Measurements from ENCODE around the gene MGAT5.

MGAT5 gene

DNA sequence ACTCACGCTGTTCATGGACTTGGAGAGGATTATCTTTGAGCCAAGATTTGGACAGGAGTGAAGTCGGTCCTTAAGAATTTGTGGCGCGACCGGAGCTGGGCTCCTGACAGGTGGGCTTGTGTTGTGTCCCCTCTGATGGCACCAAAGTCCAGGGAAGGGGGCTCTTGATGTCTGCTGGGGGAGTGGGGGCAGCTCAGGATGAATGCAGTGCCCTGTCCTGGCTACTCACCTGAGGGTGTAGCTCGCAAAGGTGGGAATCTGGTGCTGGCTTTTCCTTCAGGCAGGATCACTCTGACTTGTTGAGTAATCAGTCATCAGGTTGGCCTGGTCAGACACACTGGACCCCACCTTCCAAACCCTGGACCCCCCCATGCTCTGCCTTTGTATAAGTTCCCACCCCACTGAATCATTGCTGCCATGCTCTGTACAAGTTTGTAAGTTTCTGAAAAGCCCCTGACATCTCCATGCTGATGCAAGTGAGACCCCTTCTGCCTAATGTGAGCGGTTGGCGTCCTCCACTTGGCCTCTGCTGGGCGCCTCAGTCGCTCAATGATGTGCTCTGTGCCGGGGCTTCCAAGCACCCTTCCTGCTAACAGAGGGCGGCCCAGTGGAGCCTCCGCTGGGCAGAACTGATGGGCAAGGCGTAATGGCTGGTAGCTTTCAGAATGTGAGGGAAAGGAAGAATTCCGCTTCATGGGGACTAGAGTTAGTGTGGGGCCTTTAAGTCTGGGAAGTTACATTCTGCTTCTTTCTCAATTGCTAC lies 196.1 kb downstream of the MGAT5 start:
- no peak for DNase-seq (ENCODE audit: low spot score)

DNA sequence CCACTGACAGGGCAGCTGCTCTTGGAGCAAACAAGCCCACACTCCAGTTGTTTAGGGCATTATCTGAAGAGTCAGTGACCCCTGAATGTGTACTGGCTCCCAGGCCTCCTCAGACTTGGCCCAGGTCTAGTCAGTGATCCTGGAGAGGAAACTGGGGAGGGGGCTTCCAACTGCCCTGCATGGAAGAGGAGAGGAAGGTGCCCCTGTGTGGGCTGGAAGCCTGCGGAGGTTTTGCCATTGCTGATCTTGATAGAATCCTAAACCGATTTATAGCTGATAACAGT lies 197.4 kb downstream of the MGAT5 start:
- DNase-seq (ENCODE audit: low spot score), result no peak

DNA sequence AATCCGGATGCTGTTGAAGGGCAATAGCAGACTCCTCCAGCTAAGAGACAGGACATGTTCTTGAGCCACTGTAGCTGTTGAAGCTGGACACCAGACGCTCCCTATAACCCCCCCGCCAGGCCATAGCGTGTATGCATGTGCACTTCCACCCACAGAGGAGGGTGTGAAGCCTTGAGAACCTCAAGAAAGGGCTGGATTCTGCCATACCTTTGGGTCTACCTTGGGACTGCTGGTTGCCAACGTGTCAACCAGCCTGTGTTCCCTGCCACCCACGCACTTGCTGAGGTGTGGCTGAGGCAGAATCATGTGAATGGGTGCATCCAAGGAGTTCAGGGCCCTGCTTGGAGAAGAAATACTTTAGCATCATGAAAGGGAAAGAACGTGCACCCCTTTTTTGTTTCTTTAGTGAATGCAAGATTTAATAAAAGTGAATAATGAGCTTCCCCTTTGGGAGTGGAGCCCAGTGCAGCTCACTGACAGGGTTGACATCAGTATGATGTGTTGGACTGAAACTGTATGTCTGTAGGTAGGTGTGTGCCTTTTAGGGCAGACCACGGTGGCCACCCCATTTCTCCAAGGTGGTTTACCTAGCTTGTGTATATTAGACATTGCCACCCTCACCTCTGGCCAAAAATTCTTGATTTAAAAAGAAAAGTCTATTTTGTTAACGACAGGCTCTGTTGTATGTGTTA lies 198.3 kb downstream of the MGAT5 start:
- DNase-seq (ENCODE audit: low spot score), result no peak

DNA sequence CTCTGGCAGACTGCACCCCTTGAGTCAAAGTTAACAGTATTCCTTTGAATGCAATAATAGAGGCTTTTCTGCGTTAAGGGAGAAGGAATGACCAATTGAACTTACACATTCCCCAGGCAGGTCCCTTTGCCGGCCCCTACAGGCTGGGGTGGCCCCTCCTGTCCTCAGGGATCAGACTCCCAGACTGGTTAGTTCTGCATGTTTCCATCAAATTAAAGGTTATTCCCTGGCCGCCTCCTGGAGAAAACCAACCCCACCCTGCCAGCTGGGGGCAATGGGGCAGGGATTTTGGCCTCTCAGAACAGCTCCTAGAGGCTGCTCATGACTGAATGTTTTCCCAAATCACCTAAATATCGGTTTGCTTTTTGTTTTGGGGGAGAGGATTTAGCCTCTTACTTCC lies 199.6 kb downstream of the MGAT5 start:
- no peak for DNase-seq (ENCODE audit: low spot score)

DNA sequence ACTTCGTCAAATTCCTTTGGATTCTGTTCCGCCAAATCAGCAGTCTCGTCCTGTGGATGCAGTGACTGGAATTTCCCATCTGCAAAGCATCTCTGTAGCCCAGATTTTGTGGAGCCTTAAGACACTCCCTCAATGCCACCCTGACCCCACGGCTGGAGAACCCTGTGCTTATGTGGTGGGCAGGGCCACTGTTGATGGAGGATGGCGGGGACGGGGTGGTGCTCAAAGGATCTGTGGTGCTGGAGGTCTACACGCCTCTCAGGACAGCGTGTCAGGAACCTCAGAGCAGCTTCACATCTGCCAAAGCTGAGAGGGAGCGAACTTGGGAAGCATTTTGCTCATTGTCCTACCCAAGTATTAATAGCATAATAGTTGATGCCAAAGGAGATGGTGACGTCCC lies 200.1 kb downstream of the MGAT5 start:
- DNase-seq (ENCODE audit: low spot score), result no peak

DNA sequence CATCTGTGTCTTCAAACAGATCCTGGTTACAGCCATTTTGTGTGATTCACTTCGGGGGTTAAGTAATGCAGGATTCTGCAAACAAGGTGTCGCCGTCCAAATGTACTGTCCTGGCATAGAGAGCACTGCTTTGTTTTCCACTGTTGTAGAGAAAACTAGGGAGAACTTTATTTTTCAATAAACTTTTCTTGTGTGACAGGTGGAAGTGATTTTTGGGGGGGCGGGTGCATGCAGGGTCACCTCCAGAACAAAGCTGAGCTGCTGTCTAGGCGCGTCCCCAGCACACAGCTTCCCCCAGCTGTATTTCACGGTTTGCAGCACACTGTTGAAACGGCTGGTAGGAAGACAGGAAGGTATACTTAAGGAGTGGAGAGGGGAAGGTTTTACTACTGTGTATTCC lies 200.6 kb downstream of the MGAT5 start:
- no peak for DNase-seq (ENCODE audit: low spot score)

DNA sequence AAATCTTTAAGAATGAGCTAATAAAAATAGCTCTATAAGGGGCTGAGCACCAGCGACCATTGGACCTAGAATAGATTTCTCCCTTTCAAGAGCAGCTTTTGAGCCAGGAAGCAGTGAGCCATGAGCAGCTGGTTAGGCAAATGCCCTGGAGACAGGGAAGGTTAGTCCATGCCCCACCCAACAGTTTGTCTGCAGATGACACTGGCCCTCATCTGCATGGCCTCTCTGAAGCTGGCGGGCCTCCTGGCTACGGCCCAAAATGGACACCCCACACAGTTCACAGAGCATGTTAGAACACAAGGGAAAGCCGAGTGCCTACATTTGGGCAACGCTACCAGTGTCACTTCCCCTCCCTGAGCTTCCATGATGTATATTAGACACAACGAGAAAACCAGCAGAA lies 201.1 kb downstream of the MGAT5 start:
- DNase-seq (ENCODE audit: low spot score), result no peak

DNA sequence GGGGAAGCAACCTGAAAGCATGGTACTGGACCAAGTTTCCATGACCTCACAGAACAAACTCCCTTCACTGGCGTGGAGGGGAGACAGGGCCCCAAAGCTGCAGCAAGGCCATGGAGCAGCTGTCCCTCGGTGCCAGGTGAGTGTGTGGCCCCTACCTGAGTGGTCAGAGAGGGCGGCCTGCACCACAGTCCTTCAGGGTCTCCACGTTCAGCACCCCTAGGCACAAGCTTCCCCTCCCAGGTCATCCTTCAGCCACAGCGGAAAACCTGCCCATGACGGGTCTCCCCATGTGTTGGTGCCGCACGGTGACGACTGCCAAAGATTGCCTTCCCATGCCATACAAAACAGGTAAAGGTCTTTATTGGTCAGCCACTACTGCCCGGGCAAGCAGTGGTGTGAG lies 201.6 kb downstream of the MGAT5 start:
- no peak for DNase-seq (ENCODE audit: low spot score)

DNA sequence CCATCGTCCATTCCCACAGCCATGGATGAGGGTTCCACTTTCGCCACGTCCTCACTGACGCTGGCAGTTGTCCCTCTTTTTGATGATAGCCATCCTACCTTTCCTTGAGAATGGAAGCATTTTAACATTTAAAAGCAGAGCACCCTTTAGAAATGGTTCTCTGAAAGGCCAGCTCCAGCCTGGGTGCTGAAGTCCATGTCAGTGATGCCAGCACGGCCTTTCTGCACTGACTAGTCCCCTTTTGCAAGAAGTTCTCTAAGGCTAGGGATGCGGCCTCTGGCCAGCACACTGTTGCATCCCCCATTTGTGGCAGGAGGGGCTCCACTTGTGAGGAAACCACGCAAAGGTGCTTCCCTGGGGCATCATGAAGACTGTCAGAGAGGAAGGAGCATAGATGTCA lies 203.5 kb downstream of the MGAT5 start:
- DNase-seq (ENCODE audit: low spot score), result no peak

DNA sequence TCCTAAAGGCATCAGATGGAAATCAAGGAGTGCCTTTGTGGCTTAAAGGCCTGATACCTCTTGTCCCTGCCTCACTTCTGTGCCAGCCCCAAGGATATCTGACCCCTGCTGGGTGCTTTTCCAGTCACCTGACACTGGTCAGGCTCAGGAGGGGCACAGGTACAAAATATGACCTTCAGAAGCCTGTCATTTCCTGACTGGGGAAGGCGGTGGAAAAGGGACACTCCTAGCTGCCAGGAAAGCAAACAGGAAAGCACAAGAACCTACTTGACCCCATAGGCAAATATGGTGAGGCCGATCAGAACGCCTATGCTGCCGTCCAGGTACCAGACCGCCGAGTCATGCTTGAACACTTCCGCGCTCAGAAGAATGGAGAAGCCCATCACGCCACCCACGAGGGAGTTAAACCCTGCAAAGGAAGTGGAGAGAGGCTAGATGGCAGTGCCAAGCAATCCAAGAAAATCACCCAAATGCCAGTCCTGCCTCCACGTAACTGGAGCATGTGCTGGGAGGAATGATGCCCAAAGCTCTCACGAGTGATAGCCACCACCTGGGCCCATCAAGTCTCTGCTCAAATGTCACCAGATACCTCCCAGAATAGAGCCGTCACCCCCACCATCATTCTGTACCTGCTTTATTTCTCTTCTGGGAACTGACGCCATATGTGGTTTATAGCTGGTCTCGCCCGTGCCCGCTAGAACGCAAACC lies 204.0 kb downstream of the MGAT5 start:
- no peak for DNase-seq (ENCODE audit: low spot score)

DNA sequence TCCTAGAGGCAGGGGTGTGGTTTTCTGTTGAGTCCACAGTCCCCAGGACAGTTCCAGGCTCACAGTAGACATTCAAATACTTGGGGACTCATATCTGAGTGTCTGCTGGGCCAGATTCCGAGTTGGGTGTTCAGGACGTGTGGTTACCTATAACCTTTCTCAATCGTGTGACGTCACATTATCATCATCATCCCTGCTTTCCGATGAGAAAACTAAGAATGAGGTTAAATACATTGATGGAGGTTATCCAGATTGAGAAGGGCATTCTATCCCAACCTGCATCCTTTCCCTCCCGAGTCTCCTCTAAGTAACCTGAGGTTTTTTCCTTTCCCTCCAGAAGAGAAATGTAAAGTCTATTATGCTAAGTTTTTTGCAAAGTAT lies 204.6 kb downstream of the MGAT5 start:
- DNase-seq (ENCODE audit: low spot score), result no peak

DNA sequence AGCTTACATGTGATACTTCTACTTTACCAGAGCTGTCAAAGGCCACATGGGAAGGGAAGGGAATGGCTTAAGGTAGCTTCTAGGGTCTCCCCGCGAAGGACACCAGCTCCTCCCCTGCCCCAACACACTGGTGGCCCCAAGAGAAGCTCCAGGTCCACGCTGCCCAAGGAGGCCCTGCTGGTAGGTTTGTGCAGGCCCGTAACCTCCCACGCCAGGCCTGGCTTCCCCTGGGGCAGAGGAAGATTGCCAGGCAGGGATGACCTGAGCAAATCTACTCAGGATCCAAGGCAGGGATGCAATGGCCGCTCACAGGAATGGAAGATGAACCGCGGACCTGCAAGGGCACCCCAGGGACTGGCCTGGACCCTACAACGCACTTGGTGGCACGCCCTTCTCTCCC lies 205.1 kb downstream of the MGAT5 start:
- no peak for DNase-seq (ENCODE audit: low spot score)

DNA sequence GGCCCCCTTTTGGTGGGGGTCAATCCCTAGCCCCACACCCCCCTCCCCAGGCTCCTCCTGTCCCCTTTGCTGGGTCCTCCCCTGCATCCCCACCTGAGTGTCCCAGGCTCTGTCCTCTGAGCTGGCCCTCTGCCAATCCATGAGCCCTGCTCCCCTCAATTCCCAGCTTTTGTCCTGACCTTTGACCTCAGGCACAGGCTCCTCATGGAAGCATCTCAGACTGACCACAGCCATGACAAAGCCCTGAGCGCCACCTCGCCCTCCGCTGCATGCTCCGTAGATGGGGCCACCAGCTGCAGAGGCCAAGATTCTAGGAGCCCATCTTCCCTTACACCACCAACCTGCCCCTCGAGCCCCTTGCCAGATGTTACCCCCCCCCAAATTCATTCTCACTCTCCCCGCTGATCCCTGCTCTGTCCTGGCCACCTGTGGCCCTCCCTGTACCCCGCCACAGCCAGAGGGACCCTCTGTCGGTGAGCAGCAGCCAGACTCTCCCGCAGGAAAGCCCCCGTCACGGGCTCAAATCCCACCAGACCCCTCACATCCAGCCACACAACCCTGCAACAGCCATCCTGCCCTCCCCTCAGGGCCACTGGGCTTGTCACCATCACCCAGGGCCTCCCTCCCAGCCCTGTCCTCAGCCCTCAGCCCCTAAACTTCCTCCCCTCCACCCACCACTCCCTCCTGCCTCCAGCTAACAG lies 206.0 kb downstream of the MGAT5 start:
- DNase-seq (ENCODE audit: low spot score), result no peak

DNA sequence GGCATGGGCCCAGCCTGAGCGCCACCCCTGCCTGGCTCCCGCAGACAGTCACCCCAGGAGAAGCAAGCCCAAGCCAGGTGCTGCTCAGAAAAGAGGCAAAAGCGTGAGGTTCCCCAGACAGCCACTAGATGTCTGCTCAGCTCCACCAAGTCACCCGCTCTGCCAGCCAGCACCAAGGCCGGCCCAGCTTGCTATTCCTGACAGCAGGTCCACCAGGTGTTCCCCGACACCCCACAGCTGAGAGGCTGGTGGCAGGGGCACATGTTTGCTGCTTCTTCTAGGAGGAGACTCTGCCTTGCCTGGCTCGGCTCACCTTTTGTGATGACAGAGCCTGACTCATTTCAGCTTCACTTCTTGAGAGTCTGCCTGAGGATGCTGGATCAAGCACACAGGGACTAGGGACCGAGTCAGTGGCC lies 206.7 kb downstream of the MGAT5 start:
- DNase-seq (ENCODE audit: low spot score), result peak; percentile 55

DNA sequence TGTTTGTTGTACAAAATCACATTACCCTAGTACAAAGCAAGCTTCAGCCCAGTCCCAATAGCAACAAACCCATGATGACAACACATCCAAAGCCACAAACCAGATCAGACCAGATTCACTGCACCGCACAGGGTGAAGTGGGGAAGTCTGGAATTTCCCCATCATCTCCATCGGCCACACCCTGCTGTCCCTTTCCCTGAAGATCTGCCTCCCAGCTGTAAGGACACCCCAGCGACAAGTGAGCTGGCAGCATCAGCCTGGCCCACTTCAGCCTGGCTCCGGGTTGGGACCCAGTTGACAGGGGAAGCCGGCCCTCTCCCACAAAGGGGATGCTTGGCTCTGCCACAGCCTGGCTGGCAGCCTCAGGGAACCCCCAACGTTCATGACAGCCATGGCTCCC lies 207.6 kb downstream of the MGAT5 start:
- no peak for DNase-seq (ENCODE audit: low spot score)

DNA sequence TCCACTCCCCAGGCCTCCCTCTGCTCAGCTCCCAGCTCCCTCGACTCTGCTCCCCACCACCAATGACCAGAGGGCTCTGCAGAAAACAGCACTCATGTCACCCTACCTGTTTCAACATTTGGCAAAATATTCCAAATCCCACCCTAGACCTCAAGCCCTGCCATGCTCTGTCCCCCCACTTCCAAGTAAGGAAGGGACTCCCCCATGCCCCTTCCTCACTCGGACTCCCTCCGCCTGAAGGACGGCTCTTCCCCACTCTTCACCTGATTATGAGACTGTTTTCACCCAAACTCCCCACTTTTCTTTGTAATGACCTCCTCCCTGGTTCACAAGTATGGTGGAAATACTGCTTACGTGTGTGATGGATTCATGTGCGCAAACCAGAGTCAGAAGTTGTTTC lies 208.4 kb downstream of the MGAT5 start:
- no peak for DNase-seq (ENCODE audit: low spot score)

DNA sequence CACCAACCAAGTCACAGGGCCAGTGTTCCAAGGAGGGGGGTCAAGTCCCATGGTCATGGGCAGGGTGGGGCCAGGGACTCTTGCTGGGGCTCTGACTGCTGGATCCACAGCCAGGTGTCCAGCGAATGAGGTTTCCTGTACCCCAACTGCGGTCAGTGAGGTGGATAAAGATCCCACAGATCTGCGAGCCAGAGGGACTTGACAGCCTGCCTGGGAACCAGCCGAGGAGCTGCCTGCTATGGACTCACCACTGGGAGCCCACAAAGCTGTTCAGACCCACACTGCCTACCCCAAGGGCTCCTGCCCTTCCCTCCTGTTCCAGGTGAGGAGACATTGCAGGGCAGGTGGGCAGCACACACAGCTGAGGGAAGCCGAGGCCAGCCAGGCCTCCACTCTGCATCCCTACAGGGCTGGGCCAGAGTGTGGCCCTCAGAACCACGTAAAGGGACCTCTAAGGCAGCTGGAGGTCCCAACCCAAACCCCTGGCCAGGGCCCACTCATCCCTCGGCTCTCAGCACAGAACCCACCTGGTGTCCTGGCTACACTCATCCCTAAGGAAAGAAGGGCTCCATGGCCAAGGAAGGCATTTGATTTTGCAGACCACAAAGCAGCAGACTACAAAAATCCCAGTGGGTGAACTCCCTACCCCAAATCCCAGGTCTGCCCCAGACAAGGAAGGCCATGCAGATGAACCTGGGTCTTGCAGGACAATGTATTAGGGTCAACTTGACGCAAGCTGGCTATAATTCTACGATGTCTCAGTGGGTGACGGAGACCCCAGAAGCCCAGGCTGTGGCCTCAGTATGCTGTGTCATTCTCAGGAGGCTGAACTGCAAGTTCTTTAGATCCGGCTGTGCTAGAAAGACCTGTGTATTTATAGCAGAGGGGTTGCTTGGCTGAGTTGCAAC lies 209.2 kb downstream of the MGAT5 start:
- no peak for DNase-seq (ENCODE audit: low spot score)

DNA sequence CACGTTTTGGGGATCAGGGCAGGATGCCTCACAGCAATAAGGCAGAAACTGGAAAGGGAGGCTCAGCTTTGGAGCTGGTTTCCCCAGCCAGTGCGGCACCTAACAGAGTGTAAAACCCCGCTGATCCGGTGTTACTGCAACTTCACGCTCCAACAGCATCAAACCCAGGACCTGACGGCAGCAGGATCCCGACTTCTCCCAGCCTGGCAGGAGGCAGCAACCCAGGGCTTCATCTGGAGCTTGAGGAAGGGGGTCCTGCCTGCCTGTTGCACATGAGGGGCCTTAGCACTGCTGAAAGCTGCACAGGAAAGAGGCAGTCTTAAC lies 209.8 kb downstream of the MGAT5 start:
- no peak for DNase-seq (ENCODE audit: low spot score)

DNA sequence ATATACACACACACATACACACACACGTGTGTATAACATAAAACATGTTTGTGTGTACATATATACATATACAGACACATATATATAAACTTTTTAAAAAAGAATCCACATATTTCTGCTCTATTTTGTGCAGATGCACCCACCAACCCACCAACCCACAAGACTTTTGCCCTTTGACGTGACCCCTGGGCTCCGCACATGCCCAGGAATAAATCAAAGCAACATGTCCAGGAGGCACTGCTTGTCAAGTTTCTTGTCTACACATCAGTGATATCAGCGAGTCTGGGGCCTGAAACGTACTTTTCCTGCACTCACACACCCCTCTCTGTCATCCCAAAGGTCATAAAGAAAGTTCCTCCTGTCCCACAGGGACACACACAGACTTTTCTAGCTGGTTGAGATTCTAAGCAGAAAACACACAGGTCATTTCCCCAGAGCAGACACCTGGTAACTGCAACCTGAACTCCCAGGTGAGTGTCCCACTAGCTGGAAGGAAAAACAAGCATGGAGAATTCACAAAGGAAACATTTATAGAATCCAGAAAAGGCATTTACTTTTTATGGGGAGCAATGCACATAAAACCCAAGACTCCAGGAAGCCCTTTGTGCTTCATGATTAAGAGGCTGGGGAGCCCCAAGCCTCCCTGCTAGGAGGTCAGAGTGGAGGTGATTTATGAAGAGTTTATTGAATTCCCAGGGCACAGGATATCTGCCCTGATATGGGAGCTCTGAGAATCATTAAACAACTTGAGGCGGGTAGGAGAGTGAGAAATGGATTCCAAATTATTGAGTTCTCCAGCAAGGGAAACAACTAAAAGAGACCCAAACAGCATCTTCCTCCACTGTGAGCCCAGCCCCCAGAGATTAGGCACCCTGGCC lies 211.6 kb downstream of the MGAT5 start:
- no peak for DNase-seq (ENCODE audit: low spot score)

DNA sequence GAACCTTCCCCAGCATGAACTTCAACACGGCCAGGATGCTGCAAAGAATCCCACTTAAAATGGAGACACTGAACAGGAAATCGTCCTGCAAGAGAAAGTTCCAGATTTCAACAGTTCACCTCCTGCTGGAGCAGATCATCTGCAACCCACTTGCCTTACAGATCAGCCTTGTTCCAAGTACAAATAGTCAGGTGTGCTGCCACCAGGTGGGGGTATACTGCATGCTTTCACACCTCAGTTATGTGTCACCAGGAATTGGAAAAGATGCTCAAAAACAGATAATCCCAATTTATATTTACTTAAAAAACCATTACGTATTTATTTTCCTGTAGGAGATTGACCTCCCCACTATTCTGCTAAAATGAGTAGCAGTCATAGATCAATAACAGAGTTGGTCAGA lies 212.3 kb downstream of the MGAT5 start:
- DNase-seq (ENCODE audit: low spot score), result no peak

DNA sequence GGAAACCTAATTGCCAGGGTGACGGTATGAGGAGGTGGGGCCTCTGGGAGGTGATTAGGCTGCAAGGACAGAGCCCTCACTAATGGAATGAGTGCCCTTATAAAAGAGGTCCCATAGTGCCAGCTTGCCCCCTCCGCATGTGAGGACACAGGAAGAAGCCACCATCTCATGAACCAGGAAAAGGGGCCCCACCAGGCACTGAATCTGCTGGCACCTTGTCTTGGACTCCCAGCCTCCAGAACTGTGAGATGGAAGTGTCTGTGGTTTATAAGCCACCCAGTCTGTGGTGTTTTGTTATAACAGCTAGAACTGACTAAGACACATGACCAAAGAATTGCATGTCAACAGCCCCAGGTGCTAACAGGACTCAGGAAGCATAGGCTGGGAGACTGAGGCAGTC lies 214.3 kb downstream of the MGAT5 start:
- DNase-seq (ENCODE audit: low spot score), result no peak
